ENCODE measurements around the gene HNF4A.

The HNF4A gene

DNA sequence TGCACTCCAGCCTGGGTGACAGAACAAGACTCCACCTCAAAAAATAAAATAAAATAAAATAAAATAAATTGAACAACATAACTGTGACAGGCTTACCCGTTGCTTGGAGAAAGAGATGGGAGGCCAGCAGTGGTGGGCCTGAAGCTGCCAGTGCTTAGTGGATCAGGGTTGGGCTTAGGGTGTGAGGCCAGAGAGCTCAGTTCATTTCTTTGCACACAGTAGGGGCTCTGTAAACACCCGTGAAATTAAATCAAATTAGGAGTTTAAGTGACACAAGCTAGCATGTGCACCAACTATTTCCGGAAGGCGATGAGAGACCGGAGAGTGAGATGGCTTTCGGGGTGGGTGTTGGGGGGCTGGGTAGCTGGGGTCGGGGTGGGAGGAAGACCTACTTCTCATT lies 94.4 kb downstream of the HNF4A start:
- no peak for DNase-seq (ENCODE audit: low read depth)
- TF ChIP-seq, protein P1, sequence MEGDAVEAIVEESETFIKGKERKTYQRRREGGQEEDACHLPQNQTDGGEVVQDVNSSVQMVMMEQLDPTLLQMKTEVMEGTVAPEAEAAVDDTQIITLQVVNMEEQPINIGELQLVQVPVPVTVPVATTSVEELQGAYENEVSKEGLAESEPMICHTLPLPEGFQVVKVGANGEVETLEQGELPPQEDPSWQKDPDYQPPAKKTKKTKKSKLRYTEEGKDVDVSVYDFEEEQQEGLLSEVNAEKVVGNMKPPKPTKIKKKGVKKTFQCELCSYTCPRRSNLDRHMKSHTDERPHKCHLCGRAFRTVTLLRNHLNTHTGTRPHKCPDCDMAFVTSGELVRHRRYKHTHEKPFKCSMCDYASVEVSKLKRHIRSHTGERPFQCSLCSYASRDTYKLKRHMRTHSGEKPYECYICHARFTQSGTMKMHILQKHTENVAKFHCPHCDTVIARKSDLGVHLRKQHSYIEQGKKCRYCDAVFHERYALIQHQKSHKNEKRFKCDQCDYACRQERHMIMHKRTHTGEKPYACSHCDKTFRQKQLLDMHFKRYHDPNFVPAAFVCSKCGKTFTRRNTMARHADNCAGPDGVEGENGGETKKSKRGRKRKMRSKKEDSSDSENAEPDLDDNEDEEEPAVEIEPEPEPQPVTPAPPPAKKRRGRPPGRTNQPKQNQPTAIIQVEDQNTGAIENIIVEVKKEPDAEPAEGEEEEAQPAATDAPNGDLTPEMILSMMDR (conservative IDR thresholded peaks at IDR 0.05; ENCODE audit: low read length) = no peak
- H3K4me3 ChIP-seq (ENCODE audit: low read length) = no peak overlapping the region

DNA sequence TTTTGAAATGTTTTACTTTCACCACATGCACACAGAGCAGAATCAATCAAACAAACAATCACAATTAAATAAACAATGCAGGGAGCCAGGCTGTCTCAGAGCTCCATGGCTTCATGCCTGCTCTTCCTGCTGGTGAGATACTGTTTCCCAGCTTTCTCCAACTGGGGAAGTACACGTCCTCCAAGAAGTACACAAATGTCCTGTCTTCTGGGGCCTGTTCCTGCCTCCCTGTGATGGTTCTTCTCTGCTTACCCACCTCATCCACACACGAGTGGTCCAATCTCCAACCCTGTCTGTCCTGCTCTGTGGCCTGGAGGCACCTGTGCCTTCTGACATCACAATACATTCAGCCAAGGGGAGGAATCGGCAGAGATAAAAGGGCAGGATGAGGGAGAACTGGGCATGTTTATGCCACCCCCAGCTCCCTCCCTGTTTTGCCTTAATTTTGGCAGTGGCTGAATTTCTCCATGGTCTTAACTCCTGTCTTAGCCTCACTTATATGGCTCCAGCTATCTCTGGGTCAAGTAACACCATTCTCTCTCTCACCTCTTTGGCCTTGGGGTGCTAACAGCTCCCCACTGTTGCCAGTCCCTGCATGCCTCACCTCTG lies 94.9 kb downstream of the HNF4A start:
- H3K4me3 ChIP-seq (ENCODE audit: low read length) = no peak overlapping the region
- DNase-seq (ENCODE audit: low read depth) = no peak
- TF ChIP-seq, protein P1 (conservative IDR thresholded peaks at IDR 0.05; ENCODE audit: low read length) = no peak

DNA sequence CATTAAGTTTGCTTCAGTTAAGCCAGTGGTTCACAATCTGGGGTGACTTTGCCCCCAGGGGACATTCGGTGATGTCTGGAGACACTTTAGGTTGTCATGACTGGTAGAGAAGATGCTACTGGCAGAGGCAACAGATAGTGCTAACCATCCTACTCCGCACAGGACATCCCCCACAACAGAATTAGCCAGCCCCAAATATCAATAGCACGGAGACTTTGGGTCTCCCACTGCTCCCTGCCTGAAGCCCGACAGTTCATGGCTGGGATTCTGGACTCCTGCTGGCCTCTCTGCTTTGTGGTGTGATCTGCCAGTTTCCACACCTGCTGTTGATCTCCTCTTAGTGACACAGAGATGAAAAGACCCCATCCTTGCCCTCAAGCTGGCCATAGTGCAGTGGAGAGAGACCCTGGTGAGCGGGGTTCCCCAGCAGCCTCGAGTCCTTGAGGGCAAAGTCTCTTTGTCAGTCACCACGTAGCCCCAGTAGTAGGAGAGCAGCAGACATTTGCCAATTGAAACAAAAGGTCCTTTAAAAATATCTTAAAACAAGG lies 95.5 kb downstream of the HNF4A start:
- DNase-seq (ENCODE audit: low read depth) = no peak
- H3K4me3 ChIP-seq (ENCODE audit: low read length) = no peak overlapping the region
- TF ChIP-seq, protein P1 (conservative IDR thresholded peaks at IDR 0.05; ENCODE audit: low read length) = no peak

DNA sequence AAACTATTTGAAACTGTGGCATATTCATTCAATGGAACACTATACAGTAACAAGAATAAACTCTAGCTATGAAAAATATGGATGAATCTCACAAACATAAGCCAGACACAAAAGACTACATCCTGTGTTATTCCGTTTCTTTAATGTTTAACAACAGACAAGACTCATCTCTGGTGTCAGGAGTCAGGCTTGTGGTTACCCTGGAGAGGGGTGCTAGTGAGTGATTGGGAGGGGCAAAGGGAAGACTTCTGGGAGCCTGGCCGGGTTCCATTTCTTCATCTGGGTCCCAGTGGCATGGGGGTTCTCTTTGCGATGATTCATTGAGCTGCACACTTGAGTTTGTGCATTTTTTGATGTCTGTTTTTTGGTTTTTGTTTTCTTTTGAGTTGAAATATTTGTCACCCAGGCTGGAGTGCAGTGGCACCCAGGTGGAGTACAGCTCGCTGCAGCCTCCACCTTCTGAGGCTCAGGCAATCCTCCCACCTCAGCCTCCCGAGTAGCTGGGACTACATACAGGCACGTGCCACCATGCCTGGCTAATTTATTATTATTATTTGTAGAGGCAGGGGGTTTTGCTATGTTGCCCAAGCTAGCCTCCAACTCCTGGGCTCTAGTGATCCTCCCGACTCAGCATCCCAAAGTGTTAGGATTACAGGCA lies 98.9 kb downstream of the HNF4A start:
- no peak overlapping the region for H3K4me3 ChIP-seq (ENCODE audit: low read length)
- no peak for DNase-seq (ENCODE audit: low read depth)
- TF ChIP-seq, protein P1 (conservative IDR thresholded peaks at IDR 0.05; ENCODE audit: low read length) = no peak

DNA sequence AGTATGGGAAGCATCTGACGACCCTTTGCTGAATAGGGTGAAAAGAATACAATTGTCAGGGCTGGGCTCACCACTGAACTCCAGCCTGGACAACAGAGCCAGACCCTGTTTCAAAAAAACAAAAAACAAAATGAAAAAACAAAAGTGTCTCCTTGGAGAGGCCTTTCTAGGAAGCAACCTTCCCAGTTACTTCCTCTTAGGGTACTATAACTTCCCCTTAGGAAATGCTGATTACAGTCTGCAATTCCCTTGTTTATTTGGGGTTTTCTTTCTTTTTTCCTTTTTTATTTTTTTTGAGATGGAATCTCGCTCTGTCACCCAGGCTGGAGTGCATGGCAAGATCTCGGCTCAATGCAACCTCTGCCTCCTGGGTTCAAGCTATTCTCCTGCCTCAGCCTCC lies 99.6 kb downstream of the HNF4A start:
- DNase-seq (ENCODE audit: low read depth) = no peak
- no peak overlapping the region for H3K4me3 ChIP-seq (ENCODE audit: low read length)
- TF ChIP-seq, protein P1 (conservative IDR thresholded peaks at IDR 0.05; ENCODE audit: low read length) = no peak

DNA sequence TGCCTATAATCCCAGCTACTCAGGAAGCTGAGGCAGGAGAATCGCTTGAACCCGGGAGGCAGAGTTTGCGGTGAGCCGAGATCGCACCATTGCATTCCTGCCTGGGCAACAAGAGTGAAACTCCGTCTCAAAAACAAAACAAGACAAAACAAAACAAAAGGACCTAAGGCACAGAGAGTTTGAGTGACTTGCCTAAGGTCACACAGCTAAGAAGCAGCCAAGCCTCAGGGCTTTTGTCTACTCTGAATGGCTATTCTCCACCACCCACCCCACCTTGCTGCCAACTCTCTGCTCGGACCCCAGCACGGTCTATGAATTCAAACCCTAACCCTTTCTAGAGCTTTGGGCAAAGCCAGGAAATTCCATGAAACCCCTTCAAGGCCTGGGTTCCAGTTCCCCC lies 101.1 kb downstream of the HNF4A start:
- TF ChIP-seq, protein P1 (conservative IDR thresholded peaks at IDR 0.05; ENCODE audit: low read length) = no peak
- DNase-seq (ENCODE audit: low read depth) = no peak
- no peak overlapping the region for H3K4me3 ChIP-seq (ENCODE audit: low read length)

DNA sequence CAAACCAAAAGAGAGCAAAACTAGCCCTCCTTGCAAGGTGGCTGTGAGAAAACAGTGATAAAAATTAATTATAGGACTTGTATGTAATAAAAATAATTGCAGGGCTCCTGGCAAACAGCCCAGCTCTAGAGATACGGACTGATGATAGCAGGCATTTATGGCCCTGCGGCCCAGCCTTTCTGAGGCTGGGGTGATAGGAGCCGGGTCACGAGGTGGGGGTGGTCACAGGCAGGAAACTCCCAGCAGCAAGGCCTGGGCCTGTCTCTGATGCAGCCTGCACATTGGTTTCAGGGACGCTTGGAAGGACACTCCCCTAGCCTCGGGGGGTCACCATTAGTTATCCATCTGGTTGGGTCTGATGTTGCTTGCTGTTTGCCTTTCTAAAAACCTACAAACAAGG lies 101.5 kb downstream of the HNF4A start:
- TF ChIP-seq, protein P1 (conservative IDR thresholded peaks at IDR 0.05; ENCODE audit: low read length) = no peak
- DNase-seq (ENCODE audit: low read depth) = no peak
- no peak overlapping the region for H3K4me3 ChIP-seq (ENCODE audit: low read length)
